LNCAP (cell line): Measurements from ENCODE around the gene CPEB3.
A peak's percentile ranks its signal among the peaks of the same experiment; 100 is the strongest.

Experiments used
- TF ChIP-seq, protein P1 (sequence below): fragments of 450-650 bp; IDR thresholded peaks from 2 replicates; pipeline ENCODE4 v1.5.1; 2017; ENCODE audit warnings: mild to moderate bottlenecking

Gene CPEB3

DNA sequence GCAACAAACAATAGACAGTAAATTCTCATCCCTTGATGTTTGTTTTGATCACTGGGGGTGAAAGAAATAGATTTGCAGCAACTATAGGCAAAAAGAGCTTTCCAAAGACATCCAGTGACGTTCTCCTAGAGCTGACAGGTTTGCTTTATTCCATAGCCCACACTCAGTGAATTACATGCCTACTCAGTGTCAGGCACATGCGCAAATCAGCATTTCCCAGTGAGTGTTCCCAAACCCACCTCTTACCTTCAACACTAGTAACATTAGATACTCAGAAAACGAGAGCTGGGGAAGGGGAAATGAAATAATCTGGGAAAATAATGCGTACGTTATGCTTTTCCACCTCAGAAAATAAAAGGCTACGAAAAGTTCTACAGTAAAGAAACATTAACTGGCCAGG is 144.1 kb downstream of the CPEB3 start:
- TF ChIP-seq, protein P1, sequence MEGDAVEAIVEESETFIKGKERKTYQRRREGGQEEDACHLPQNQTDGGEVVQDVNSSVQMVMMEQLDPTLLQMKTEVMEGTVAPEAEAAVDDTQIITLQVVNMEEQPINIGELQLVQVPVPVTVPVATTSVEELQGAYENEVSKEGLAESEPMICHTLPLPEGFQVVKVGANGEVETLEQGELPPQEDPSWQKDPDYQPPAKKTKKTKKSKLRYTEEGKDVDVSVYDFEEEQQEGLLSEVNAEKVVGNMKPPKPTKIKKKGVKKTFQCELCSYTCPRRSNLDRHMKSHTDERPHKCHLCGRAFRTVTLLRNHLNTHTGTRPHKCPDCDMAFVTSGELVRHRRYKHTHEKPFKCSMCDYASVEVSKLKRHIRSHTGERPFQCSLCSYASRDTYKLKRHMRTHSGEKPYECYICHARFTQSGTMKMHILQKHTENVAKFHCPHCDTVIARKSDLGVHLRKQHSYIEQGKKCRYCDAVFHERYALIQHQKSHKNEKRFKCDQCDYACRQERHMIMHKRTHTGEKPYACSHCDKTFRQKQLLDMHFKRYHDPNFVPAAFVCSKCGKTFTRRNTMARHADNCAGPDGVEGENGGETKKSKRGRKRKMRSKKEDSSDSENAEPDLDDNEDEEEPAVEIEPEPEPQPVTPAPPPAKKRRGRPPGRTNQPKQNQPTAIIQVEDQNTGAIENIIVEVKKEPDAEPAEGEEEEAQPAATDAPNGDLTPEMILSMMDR = no peak

- TF ChIP-seq, protein P1 = no peak
Measured at GRCh38 chr10:92146107-92146506, 144.8 kb downstream of the CPEB3 start.

GRCh38 chr10:92142949-92143348 is 147.9 kb downstream of the CPEB3 start:
- TF ChIP-seq, protein P1 = no peak

DNA sequence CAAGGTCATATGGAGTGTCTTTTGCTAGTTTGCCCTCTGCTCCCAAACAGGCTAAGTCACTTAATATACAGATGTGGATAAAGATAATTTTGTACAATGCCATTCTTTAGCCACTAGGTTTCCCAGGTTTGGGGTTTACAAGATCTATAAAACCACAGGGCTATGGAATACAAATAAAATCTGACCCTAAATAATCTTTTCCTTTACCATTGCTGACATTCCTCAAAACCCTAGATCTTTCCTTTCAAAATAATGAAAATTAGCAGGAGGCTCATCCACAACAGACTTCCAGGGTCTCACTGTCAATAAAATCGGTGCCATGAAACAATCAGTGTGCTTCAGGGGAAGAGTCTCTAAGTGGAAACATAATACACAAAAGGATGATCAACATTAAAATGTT is 148.4 kb downstream of the CPEB3 start:
- TF ChIP-seq, protein P1 = 0 out of 2 replicates have a peak, but pooled peaks have one; percentile 21

DNA sequence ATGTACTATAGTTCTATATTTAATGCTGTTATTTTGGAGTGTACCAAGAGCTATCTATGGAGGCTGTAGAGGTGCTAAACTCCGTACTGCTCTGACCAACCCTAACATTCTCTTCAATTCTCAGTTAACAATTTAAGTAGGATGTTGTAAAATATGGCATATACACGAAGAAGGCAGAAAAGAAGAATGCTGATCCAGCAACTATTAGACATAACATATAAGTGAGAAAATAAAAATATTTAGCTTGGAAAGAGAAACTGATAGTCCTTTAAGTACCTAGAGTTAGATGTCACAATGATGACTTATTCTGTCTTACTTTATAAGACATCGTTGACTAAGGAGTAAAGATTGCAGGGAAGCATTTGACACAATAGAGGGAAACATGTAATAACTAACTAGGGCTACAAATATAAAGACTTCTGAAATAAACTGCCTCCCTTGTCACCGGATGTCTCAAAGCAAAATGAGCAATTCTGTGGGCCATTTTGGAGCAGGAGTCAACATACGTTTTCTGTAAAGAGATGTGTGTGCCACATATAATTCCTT is 159.5 kb downstream of the CPEB3 start:
- TF ChIP-seq, protein P1 = no peak

- TF ChIP-seq, protein P1 = no peak
Measured at GRCh38 chr10:92130622-92131274, 160.1 kb downstream of the CPEB3 start.

DNA sequence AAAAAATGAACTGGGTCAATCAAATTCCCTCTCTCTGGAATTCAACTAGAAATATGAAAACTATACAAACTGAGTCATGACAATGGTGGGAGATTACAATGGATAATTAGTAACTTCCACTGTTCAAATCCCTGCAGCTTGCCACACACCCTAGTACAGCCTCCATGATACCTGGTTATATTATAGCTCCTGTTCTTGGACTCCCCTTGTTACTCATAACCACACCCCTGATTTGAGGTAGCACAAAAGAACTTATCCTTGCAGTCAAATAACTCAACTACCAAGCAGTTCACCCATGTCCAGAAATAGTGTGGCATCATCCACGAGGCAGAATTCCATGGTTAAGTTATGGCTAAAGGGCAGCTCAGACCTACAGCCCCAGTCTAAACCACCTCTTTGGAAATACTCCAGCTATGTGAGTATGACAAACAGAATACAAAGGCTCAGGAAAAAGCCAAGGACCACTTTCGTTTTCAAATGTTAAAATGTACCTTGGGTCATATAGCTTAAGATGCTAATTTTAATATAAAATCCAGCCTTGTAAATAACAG is 164.7 kb downstream of the CPEB3 start:
- TF ChIP-seq, protein P1 = no peak
